Gastrocnemius medialis (tissue), 4 donors: Measurements from ENCODE around the gene ITGA8.

Experiments used
- CTCF ChIP-seq, 5 experiments: fragments of 450-650 bp in 3 of 5; fragments of 200-600 bp in 2 of 5; sonication (generic) in 2 of 5; IDR thresholded peaks in 4 of 5; conservative IDR thresholded peaks in 1 of 5; 1 replicate in 4 of 5; 2 replicates in 1 of 5; pipeline ENCODE4 v1.5.1; 2016 to 2019; ENCODE audit warnings: antibody characterized with exemption in 5 of 5, mild to moderate bottlenecking in 3 of 5, moderate library complexity in 3 of 5
- POLR2A ChIP-seq, 2 donors: fragments of 450-650 bp; IDR thresholded peaks; one replicate each; pipeline ENCODE4 v1.6.1; 2017; ENCODE audit warnings: antibody characterized with exemption in 2 of 2, mild to moderate bottlenecking in 2 of 2, moderate library complexity in 2 of 2

- TF ChIP-seq CTCF (IDR thresholded peaks at IDR 0.05 in 4 of 5, conservative IDR thresholded peaks at IDR 0.05 in 1 of 5) (no peak), POLR2A (IDR thresholded peaks at IDR 0.05) (no peak)
Measured at GRCh38 chr10:15487376-15487775, 232.3 kb downstream of the ITGA8 start.
